ENCODE measurements around the gene OR2T35.

Gene OR2T35

GRCh38 chr1:248621770-248622169 lies 23.3 kb downstream of the OR2T35 start:
- no peak for TF ChIP-seq CTCF (IDR thresholded peaks at IDR 0.05)

GRCh38 chr1:248618878-248619277 lies 26.2 kb downstream of the OR2T35 start:
- TF ChIP-seq CTCF (IDR thresholded peaks at IDR 0.05), result no peak

GRCh38 chr1:248618119-248618518 lies 27.0 kb downstream of the OR2T35 start:
- no peak for TF ChIP-seq CTCF (IDR thresholded peaks at IDR 0.05)

GRCh38 chr1:248613742-248614141 lies 31.3 kb downstream of the OR2T35 start:
- TF ChIP-seq CTCF (IDR thresholded peaks at IDR 0.05), result no peak

- TF ChIP-seq CTCF (IDR thresholded peaks at IDR 0.05), result no peak
These were observed 33.1 kb downstream of the OR2T35 start for GRCh38 chr1:248611883-248612414.

GRCh38 chr1:248610301-248610700 lies 34.8 kb downstream of the OR2T35 start:
- TF ChIP-seq CTCF (IDR thresholded peaks at IDR 0.05), result no peak

- no peak for TF ChIP-seq CTCF (IDR thresholded peaks at IDR 0.05)
These were observed 45.7 kb downstream of the OR2T35 start for GRCh38 chr1:248599396-248599795.

- no peak for TF ChIP-seq CTCF (IDR thresholded peaks at IDR 0.05)
These were observed 47.5 kb downstream of the OR2T35 start, which contains the start of gene OR2T10 for GRCh38 chr1:248597589-248597988. Gene OR2T10 (minus strand): TSS chr1:248597700. CDS start chr1:248593768, 3,932 bp downstream.

Measured in LNCAP (cell line).